HepG2 (cell line): ENCODE results near the gene ZBTB2. TPM values are rescaled to one million over a fixed set of nuclear protein-coding genes. Genes with fewer than 3 reads are reported as not detected.
A peak's percentile ranks its signal among the peaks of the same experiment; 100 is the strongest.

ENCODE experiments used
- ATAC-seq: fragments of 200-7000 bp; cut with Tn5 transposase; 3 replicates; pipeline ENCODE4 v1.9.1; 2020; ENCODE audit warnings: mild to moderate bottlenecking, moderate library complexity
- BruUV-seq: library from RNA; stranded (reverse); fragments of 400-500 nt; replicated peaks from 2 replicates; lab custom pipeline; 2021; lab: Mats Ljungman, UMichigan
- CTCF ChIA-PET: fragments of 300-600 bp; formaldehyde crosslinking; extraction: SDS; loops from one replicate; lab custom pipeline; 2021; ENCODE audit warnings: low total read pairs, inconsistent platforms, low intra/inter-chr PET ratio; lab: Yijun Ruan, JAX
- POLR2A ChIA-PET: fragments of 350-600 bp; sonication (Branson Sonifier 250); formaldehyde crosslinking; loops from one replicate; lab custom pipeline; 2020; ENCODE audit warnings: antibody characterized with exemption, inconsistent platforms; lab: Yijun Ruan, JAX
- DNase-seq: peaks from one replicate; pipeline ENCODE4 v3.0.0-alpha.2; 2015; ENCODE audit warnings: low spot score
- FAIRE-seq: peaks from 3 replicates; lab custom pipeline; 2011; peaks lifted over from hg19 to GRCh38; lab: Jason Lieb, UNC
- H2AFZ ChIP-seq: one replicate; pipeline ENCODE4 v1.6.1; 2011; ENCODE audit warnings: low read length, inconsistent platforms
- H3K27ac ChIP-seq: fragments of 300-600 bp; 3 replicates; pipeline ENCODE4 v1.8.0; 2011; ENCODE audit warnings: mixed run types, mild to moderate bottlenecking, mixed read lengths, low read length, inconsistent platforms; ENCODE audit not compliant: insufficient read depth; ENCODE audit errors: extremely low read length
- H3K27me3 ChIP-seq, 2 experiments: fragments of 200-600 bp in 1 of 2; 2 replicates in 1 of 2; 3 replicates in 1 of 2; pipeline versions ENCODE4 v1.6.0 to v1.8.0; 2011; ENCODE audit warnings: low read length in 2 of 2, mild to moderate bottlenecking in 2 of 2, moderate library complexity in 2 of 2, inconsistent platforms in 1 of 2; ENCODE audit not compliant: insufficient read depth in 2 of 2, control insufficient read depth in 1 of 2
- H3K36me3 ChIP-seq, 2 experiments: fragments of 200-600 bp in 1 of 2; replicated peaks in 1 of 2; 2 replicates in 1 of 2; 3 replicates in 1 of 2; pipeline versions ENCODE4 v1.5.1 to v1.8.0; 2011; ENCODE audit warnings: low read length in 2 of 2, inconsistent platforms in 1 of 2; ENCODE audit not compliant: insufficient read depth in 2 of 2, control insufficient read depth in 1 of 2
- H3K4me1 ChIP-seq: 2 replicates; pipeline ENCODE4 v1.5.1; 2012; ENCODE audit warnings: low read length, inconsistent platforms; ENCODE audit not compliant: insufficient read depth
- H3K4me2 ChIP-seq: 2 replicates; pipeline ENCODE4 v1.6.0; 2011; ENCODE audit warnings: low read depth, low read length, inconsistent platforms
- H3K4me3 ChIP-seq, 3 experiments: fragments of 200-600 bp in 1 of 3; sonication (generic), shearing (Covaris generic) in 1 of 3; replicated peaks in 1 of 3; 2 replicates each; pipeline ENCODE4 v1.5.1; 2011 to 2016; ENCODE audit warnings: low read length in 3 of 3, inconsistent platforms in 2 of 3, low read depth in 2 of 3, mild to moderate bottlenecking in 2 of 3, control low read depth in 1 of 3, mixed read lengths in 1 of 3; ENCODE audit not compliant: insufficient read depth in 1 of 3
- H3K79me2 ChIP-seq: one replicate; pipeline ENCODE4 v1.6.1; 2011; ENCODE audit warnings: low read length, inconsistent platforms; ENCODE audit not compliant: insufficient read depth
- H3K9ac ChIP-seq: 2 replicates; pipeline ENCODE4 v1.6.0; 2011; ENCODE audit warnings: mild to moderate bottlenecking, low read depth, low read length, inconsistent platforms; ENCODE audit not compliant: insufficient read depth
- H3K9me3 ChIP-seq: 2 replicates; pipeline ENCODE4 v1.5.1; 2012; ENCODE audit warnings: mild to moderate bottlenecking, low read length
- H4K20me1 ChIP-seq: 2 replicates; pipeline ENCODE4 v1.6.0; 2011; ENCODE audit warnings: inconsistent platforms, mild to moderate bottlenecking, low read length, moderate library complexity; ENCODE audit not compliant: insufficient read depth
- AKAP8 ChIP-seq: sonication (generic); formaldehyde crosslinking; IDR thresholded peaks from 2 replicates; pipeline ENCODE4 v1.5.1; 2020; ENCODE audit warnings: mild to moderate bottlenecking, missing genetic modification reagents
- BRF2 ChIP-seq: sonication (generic); formaldehyde crosslinking; IDR thresholded peaks from 2 replicates; pipeline ENCODE4 v1.8.1; 2022; ENCODE audit warnings: mild to moderate bottlenecking, missing genetic modification reagents
- FOXA3 ChIP-seq: IDR thresholded peaks from 2 replicates; pipeline ENCODE4 v1.6.1; 2016; ENCODE audit warnings: missing genetic modification reagents, missing compliant biosample characterization
- FOXJ3 ChIP-seq: sonication (generic); formaldehyde crosslinking; IDR thresholded peaks from 2 replicates; pipeline ENCODE4 v1.4.0; 2020; ENCODE audit warnings: missing genetic modification reagents, mild to moderate bottlenecking, borderline replicate concordance
- MBD4 ChIP-seq: IDR thresholded peaks from 2 replicates; pipeline ENCODE4 v1.6.1; 2012; ENCODE audit warnings: low read length, inconsistent platforms, borderline replicate concordance
- NFATC3 ChIP-seq: sonication (generic); formaldehyde crosslinking; IDR thresholded peaks from 2 replicates; pipeline ENCODE4 v1.5.1; 2020; ENCODE audit warnings: mild to moderate bottlenecking, missing genetic modification reagents
- NONO ChIP-seq, 2 experiments: fragments of 450-650 bp in 1 of 2; sonication (generic) in 1 of 2; formaldehyde crosslinking in 1 of 2; IDR thresholded peaks in 1 of 2; conservative IDR thresholded peaks in 1 of 2; 2 replicates each; pipeline versions ENCODE4 v1.6.1 to v1.8.0; 2017 to 2022; ENCODE audit warnings: mild to moderate bottlenecking in 1 of 2, missing genetic modification reagents in 1 of 2, moderate library complexity in 1 of 2
- ONECUT2 ChIP-seq: sonication (generic); formaldehyde crosslinking; IDR thresholded peaks from 2 replicates; pipeline ENCODE4 v1.4.0; 2020; ENCODE audit warnings: missing genetic modification reagents
- RNF2 ChIP-seq: fragments of 450-650 bp; conservative IDR thresholded peaks from 2 replicates; pipeline ENCODE4 v1.6.1; 2016; ENCODE audit warnings: low read depth
- SRSF4 ChIP-seq: fragments of 200-400 bp; formaldehyde crosslinking; IDR thresholded peaks from one replicate; pipeline ENCODE4 v1.6.1; 2018; ENCODE audit warnings: mild to moderate bottlenecking, low read depth, low read length, moderate library complexity; ENCODE audit not compliant: poor library complexity, severe bottlenecking
- TBL1XR1 ChIP-seq: fragments of 150-350 bp; IDR thresholded peaks from 2 replicates; pipeline ENCODE4 v1.6.1; 2014; ENCODE audit warnings: borderline replicate concordance, low read length; ENCODE audit not compliant: partially characterized antibody
- ZFP82 ChIP-seq: sonication (generic); formaldehyde crosslinking; IDR thresholded peaks from 2 replicates; pipeline ENCODE4 v1.5.1; 2020; ENCODE audit warnings: mild to moderate bottlenecking, missing genetic modification reagents, borderline replicate concordance
- ZNF207 ChIP-seq: fragments of 450-650 bp; IDR thresholded peaks from 2 replicates; pipeline ENCODE4 v1.6.1; 2016; ENCODE audit warnings: antibody characterized with exemption, borderline replicate concordance
- ZNF235 ChIP-seq: sonication (generic); formaldehyde crosslinking; IDR thresholded peaks from 2 replicates; pipeline ENCODE4 v1.8.1; 2023; ENCODE audit warnings: mild to moderate bottlenecking, missing genetic modification reagents, borderline replicate concordance
- ZNF331 ChIP-seq: sonication (generic); formaldehyde crosslinking; IDR thresholded peaks from 2 replicates; pipeline ENCODE4 v1.4.0; 2020; ENCODE audit warnings: missing genetic modification reagents
- ZNF7 ChIP-seq: IDR thresholded peaks from 2 replicates; pipeline ENCODE4 v1.6.1; 2016; ENCODE audit warnings: missing biosample characterization, missing genetic modification reagents
- ZNF850 ChIP-seq: sonication (generic); formaldehyde crosslinking; conservative IDR thresholded peaks from 2 replicates; pipeline ENCODE4 v1.9.0; 2021; ENCODE audit warnings: mild to moderate bottlenecking, missing genetic modification reagents
- ZNF879 ChIP-seq: sonication (generic); formaldehyde crosslinking; IDR thresholded peaks from 2 replicates; pipeline ENCODE4 v1.8.1; 2023; ENCODE audit warnings: missing genetic modification reagents
- WGBS: methylation state at CpG from one replicate; pipeline ENCODE4 v1.1.6; 2017; ENCODE audit warnings: low lambda C conversion rate; 5-methylcytosine and 5-hydroxymethylcytosine counted together
- in situ Hi-C: cut with HindIII; loops from 2 replicates; pipeline ENCODE4 v1.10.0; 2017; ENCODE audit warnings: low pct_unique_long_range_greater_than_20kb; ENCODE audit not compliant: extremely low pct_ligation_motif_present
- intact Hi-C: fragments of 100-400 bp; cut with micrococcal nuclease; formaldehyde crosslinking; loops from one replicate; pipeline ENCODE4 v1.10.0; 2022; ENCODE audit not compliant: unreplicated experiment
- polyA plus RNA-seq, 8 experiments: library from polyadenylated mRNA; depleted of rRNA in 3 of 8; stranded (reverse) in 7 of 8; unstranded in 1 of 8; fragments of >200 nt; fragmentation: Illumina TruSeq in 4 of 8; extraction: Trizol in 4 of 8; gene quantifications; 2 replicates each; pipeline versions ENCODE4 v1.2.1 to v1.2.3, GENCODE V29; 2011 to 2016; ENCODE audit warnings: low read depth in 4 of 8, missing spikeins in 1 of 8, mixed read lengths in 1 of 8; ENCODE audit not compliant: insufficient read depth in 1 of 8
- total RNA-seq, 5 experiments: library from RNA; depleted of rRNA; stranded (reverse); fragments of >200 nt; fragmentation: Illumina TruSeq; extraction: Trizol; gene quantifications; 2 replicates each; pipeline ENCODE4 v1.2.3, GENCODE V29; 2016; ENCODE audit warnings: low read depth in 1 of 5
- TF ChIP-seq, protein P1 (sequence below): fragments of 450-650 bp; IDR thresholded peaks from 2 replicates; pipeline ENCODE4 v1.6.1; 2017
- TF ChIP-seq, protein P2 (sequence below): sonication (generic); formaldehyde crosslinking; IDR thresholded peaks from 2 replicates; pipeline ENCODE4 v1.4.0; 2020; ENCODE audit warnings: missing genetic modification reagents

Gene ZBTB2
- total and polyA plus RNA-seq, 2 of the 13 experiments (the other 11 are each of a cell fraction or from before 2014, with no cell fraction given), result 15.4 to 22.8 TPM

GRCh38 chr6:151390851-151391470 lies 398 bp downstream of the ZBTB2 start:
- intact Hi-C loops (loop anchor here (2.0 to 10.0 kb wide), 3 partner anchors 16 to 1594 kb away; partner anchors contain the start of genes FBXO5 and RMND1), in situ Hi-C loops (no loop called here)
- 0% methylated on average over 37 of the region's 78 CpGs for WGBS
- Histone ChIP-seq H3K79me2 (peaks cover 75% of the 10 kb centered on the region), H3K9me3 (no peaks in the 10 kb centered on the region), H3K27me3 (no peaks in the 10 kb centered on the region; a peak in 1 of 5 replicates), H3K4me2 (peak overlapping the region; percentile 78), H3K4me3 (peak overlapping the region; percentile 91 to 98 (median 94)), H2AFZ (no peak overlapping the region), H3K4me1 (peaks cover 54% of the 10 kb centered on the region), H3K36me3 (peaks cover 0 to 1% of the 10 kb centered on the region in 2 experiments; a peak in 1 of 5 replicates), H3K27ac (peak overlapping the region; percentile 99), H3K9ac (peak overlapping the region; percentile 98), H4K20me1 (peaks cover 28% of the 10 kb centered on the region)
- ChIA-PET CTCF (no interaction called here), POLR2A (interaction anchor here (0.6 to 2.5 kb wide), 8 partner anchors 9 to 589 kb away, joined by 3 to 22 read pairs (median 4); partner anchors contain the start of gene RMND1)
- BruUV-seq, result no TSS peak
- DNase-seq, result peak; percentile 52
- peak; percentile 23 for ATAC-seq
- no peak for FAIRE-seq
- TF ChIP-seq TBL1XR1 (no peak), ZNF7 (CRISPR knock-in tag) (no peak), SRSF4 (no peak), ZFP82 (CRISPR knock-in tag) (no peak), RNF2 (0 out of 2 replicates have a peak, but pooled peaks have one; percentile 31), ZNF850 (CRISPR knock-in tag) (no peak), NONO (IDR thresholded peaks at IDR 0.05) (no peak), NONO (CRISPR knock-in tag; conservative IDR thresholded peaks at IDR 0.05) (no peak), ZNF235 (0 out of 2 replicates have a peak, but pooled peaks have one; percentile 25), ZNF879 (CRISPR knock-in tag) (0 out of 2 replicates have a peak, but pooled peaks have one; percentile 73), BRF2 (CRISPR knock-in tag) (no peak), NFATC3 (CRISPR knock-in tag) (no peak), ZNF331 (CRISPR knock-in tag) (no peak), FOXJ3 (CRISPR knock-in tag) (no peak), MBD4 (no peak), AKAP8 (no peak), ZNF207 (no peak), FOXA3 (CRISPR knock-in tag) (no peak; the same call in 1 of the 2 replicates), ONECUT2 (CRISPR knock-in tag) (no peak)
- TF ChIP-seq, protein P1, sequence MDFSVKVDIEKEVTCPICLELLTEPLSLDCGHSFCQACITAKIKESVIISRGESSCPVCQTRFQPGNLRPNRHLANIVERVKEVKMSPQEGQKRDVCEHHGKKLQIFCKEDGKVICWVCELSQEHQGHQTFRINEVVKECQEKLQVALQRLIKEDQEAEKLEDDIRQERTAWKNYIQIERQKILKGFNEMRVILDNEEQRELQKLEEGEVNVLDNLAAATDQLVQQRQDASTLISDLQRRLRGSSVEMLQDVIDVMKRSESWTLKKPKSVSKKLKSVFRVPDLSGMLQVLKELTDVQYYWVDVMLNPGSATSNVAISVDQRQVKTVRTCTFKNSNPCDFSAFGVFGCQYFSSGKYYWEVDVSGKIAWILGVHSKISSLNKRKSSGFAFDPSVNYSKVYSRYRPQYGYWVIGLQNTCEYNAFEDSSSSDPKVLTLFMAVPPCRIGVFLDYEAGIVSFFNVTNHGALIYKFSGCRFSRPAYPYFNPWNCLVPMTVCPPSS, result no peak
- TF ChIP-seq, protein P2, sequence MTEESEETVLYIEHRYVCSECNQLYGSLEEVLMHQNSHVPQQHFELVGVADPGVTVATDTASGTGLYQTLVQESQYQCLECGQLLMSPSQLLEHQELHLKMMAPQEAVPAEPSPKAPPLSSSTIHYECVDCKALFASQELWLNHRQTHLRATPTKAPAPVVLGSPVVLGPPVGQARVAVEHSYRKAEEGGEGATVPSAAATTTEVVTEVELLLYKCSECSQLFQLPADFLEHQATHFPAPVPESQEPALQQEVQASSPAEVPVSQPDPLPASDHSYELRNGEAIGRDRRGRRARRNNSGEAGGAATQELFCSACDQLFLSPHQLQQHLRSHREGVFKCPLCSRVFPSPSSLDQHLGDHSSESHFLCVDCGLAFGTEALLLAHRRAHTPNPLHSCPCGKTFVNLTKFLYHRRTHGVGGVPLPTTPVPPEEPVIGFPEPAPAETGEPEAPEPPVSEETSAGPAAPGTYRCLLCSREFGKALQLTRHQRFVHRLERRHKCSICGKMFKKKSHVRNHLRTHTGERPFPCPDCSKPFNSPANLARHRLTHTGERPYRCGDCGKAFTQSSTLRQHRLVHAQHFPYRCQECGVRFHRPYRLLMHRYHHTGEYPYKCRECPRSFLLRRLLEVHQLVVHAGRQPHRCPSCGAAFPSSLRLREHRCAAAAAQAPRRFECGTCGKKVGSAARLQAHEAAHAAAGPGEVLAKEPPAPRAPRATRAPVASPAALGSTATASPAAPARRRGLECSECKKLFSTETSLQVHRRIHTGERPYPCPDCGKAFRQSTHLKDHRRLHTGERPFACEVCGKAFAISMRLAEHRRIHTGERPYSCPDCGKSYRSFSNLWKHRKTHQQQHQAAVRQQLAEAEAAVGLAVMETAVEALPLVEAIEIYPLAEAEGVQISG, result no peak; the same call in 1 of the 2 replicates
